Erythroblast (primary cell): ENCODE measurements around the gene NEIL3.
A peak's percentile ranks its signal among the peaks of the same experiment; 100 is the strongest.

Experiments used
- DNase-seq, 2 experiments: peaks; one replicate each; lab custom pipeline; 2025; lab: John Stamatoyannopoulos, UW
- GATA1 ChIP-seq: IDR thresholded peaks from 2 replicates; pipeline ENCODE4 v1.6.1; 2011; ENCODE audit warnings: low read depth, mild to moderate bottlenecking, control low read depth, low read length, moderate library complexity
- POLR2A ChIP-seq: IDR thresholded peaks from 2 replicates; pipeline ENCODE4 v1.6.1; 2011; ENCODE audit warnings: mild to moderate bottlenecking, low read length

The NEIL3 gene, protein sequence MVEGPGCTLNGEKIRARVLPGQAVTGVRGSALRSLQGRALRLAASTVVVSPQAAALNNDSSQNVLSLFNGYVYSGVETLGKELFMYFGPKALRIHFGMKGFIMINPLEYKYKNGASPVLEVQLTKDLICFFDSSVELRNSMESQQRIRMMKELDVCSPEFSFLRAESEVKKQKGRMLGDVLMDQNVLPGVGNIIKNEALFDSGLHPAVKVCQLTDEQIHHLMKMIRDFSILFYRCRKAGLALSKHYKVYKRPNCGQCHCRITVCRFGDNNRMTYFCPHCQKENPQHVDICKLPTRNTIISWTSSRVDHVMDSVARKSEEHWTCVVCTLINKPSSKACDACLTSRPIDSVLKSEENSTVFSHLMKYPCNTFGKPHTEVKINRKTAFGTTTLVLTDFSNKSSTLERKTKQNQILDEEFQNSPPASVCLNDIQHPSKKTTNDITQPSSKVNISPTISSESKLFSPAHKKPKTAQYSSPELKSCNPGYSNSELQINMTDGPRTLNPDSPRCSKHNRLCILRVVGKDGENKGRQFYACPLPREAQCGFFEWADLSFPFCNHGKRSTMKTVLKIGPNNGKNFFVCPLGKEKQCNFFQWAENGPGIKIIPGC

DNA sequence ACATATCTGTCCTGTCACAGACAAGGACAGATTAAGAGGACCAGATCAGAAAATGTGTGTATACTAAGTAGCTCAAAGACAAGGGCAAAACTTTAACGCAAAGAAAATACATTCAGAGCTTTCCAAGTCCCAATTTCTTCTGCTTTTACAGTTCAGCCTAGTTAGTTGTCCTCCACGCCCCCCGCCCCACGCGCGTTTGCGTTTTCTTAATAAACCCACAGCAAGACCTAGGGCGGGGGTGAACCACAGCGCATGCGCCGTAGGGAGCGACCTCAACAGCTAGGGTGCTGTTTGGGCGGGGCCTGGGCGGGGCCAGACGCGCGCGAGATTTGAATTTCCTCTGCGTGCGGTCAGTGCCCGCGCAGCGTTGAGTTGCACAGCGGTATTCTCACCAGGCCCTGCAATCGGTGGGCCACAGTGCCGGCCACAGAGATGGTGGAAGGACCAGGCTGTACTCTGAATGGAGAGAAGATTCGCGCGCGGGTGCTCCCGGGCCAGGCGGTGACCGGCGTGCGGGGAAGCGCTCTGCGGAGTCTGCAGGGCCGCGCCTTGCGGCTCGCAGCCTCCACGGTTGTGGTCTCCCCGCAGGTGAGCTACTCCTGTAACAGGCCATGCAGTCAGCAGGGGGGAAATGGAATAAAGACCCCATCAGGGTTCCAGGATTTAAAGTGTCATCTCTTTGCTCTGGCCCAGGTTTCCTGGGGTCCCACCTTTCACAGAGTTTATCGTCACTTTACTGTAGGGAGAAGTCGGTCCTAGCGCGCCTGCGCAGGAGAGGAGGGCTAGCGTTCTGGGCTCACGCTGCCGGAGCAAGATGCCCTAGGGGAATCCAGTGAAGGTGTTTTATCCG lies at the start of gene NEIL3:
Gene NEIL3 (plus strand): TSS at position 353 of the 850 bp plus-strand sequence. CDS start 80 bp downstream, at position 433.
- peak; percentile 94 to 95 for DNase-seq
- TF ChIP-seq POLR2A (peak; percentile 83), GATA1 (no peak)

DNA sequence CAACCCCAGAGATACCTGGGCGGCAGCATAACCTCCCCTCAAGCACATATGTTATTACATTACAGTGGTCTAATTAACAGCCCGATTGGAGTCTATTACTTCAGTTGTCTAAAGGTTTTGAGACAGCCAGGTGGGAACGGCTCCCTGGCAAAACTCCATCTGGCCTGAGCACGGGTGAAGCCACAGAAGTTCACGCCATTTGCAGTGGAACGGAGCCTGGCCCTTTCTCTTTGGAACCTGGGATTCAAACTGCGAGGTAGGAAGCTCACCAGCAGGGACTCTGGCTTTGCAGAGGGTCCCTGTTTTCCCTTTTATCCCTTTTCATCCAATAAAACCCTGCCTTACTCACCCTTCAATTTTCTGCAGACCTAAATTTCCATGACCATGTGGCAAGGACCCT lies 45.9 kb upstream of the NEIL3 start:
- TF ChIP-seq GATA1 (no peak), POLR2A (no peak)
- DNase-seq: no peak

DNA sequence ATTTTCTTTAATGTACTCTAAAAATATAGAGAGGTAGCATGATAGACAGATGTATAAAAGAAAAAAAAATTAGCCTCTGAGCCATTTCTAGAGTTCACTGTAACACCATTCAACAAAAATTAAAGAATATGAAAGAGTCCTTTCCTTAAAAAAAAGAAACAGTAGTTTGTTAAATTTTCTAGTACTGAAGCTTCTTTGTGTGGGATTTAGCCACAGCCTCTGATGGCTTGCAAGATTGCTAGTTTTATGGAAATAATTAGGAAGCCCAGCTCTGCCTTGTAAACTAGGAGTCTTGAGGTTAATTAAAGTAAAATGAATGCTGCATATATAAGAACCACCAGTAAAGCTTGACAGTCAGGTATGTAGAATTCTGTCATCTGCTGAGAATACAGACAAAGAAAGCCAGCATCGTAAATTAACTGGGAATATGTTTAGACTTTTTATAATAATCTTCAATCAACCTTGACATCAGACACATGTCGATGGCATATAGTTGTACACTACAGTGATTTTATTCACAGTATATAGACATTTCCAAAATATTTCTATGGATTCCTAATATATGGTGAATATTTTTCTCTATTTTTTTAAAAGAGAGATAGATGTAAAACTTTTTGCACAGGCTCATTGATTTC lies 44.8 kb upstream of the NEIL3 start:
- TF ChIP-seq GATA1: no peak
- no peak for TF ChIP-seq POLR2A
- no peak for DNase-seq

DNA sequence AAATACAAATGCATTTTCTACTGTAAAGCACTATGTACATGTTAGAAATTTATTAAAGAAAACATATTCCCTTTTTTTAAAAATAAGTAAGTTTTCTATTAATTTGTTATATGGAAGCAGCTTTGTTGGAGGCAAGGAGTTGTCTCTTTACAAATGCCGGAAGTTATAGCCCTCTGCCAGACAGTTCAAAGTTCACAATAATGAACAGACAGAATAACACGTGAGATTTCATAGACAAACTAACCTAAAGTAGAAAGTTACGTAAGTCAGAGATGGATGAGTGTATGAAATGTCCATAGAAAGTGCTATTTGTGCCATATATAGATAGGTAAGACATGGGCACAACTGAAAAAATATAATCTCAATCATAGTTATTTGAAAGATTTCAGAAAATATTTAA lies 43.9 kb upstream of the NEIL3 start:
- no peak for TF ChIP-seq POLR2A
- no peak for TF ChIP-seq GATA1
- no peak for DNase-seq

DNA sequence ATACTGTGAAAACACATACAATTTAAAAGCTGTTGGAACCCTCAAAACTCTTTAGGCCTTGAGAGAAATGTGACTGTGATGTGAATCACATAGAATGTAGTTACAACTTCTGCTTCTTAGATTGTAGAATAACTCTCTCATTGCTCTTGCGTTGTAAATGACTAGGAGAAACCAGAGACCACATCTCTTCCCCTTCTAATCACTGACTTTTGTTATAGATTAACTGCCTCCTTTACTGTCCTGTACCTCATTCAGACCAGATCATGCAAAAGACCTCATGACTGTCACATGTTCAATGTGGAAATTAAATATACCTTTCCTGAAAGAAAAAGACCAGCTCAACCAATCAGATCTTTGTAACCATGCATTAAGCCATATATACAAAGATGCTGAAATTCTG lies 43.2 kb upstream of the NEIL3 start:
- no peak for DNase-seq
- no peak for TF ChIP-seq GATA1
- no peak for TF ChIP-seq POLR2A

DNA sequence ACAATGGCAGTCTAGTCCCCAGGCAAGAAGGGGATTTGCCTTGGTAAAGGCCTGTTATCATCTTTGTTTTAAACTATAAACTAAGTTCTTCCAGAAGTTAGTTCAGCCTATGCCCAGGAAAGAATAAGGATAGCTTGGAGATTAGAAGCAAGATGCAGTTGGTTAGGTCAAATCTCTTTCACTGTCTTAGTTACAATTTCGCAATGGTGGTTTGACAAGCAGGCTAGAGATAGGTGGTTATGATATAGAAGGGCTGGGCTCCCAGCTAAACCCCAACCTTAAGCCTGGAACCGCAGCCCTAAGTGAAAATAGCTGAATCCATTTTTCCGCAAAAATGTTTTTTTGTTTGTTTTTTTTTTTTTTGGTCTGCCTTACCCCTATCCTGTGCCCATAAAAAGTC lies 41.8 kb upstream of the NEIL3 start:
- TF ChIP-seq POLR2A: no peak
- TF ChIP-seq GATA1: no peak
- no peak for DNase-seq

DNA sequence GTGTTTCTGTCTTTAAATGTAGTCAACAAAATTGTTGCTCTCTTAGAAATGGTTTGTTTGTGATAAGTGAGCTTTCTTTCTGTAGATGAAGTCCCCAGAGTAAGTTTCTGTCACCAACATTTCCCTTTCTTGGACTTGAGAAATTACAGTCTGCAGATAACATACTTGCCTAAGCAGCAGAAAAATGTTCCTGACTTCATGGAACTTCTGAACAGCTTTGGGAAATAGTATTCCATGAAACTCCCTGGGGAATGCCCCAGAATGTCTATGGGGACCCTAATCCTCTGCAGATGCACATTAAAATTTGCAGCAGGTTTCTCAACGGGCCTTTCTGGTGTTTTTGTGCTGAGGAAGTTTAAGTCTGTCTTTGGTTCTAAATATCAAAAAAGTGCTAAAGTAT lies 38.6 kb upstream of the NEIL3 start:
- no peak for TF ChIP-seq GATA1
- TF ChIP-seq POLR2A: no peak
- DNase-seq: no peak

DNA sequence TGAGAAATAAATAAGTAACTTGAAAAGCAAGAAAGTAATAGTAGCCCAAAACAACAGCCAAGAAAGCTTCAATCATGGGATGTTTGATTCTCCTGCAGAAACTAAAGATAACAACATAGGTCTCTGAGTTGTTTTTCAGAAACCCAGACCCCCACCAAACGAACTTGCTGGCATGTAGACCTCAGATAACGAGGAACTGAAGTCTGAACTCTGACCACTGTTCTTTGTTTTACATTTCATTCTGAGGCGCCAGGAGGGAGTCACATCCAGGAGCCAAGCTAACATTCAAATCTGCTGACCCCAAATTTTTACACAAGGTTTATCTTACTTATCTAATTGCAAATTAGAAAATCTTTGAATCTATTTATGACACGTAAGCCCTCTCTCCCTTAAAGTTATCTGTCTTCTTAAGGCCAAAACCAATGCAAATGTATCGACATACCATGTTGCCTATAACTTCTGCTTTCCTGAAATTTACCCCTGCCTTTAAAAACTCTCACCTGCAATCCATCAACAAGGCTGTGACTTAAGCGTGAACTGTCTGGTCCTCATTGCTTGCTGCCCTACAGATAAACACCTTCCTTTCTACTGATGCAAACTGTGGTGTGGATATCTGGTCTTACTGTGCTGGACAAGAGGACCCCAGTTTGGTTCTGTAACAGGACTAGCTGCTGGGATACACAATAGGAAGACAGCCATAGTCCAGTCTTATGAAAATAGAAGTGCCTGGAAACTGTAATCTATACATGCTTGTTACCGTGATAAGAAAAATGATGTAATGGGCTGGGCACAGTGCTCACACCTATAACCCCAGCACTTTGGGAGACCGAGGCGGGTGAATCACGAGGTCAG lies 37.5 kb upstream of the NEIL3 start:
- DNase-seq: no peak
- TF ChIP-seq POLR2A: no peak
- TF ChIP-seq GATA1: no peak

DNA sequence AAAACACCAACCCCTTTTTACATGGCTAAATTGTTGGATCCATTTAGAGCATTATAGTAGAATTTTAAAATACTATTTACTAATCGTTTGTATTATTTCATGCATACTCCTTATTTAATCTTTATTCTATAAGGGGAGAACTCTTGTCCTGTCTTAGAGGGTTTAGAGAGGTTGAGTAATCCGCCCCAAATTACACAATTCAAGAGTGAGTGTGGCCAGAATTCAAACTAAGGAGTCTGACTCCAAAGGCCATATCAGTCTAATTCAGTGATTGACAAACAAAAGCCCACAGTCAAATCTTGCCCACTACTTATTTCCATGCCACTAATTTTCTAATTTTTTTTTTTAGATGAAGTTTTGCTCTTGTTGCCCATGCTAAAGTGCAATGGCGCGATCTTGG lies 33.7 kb upstream of the NEIL3 start:
- no peak for DNase-seq
- TF ChIP-seq POLR2A (no peak), GATA1 (no peak)

DNA sequence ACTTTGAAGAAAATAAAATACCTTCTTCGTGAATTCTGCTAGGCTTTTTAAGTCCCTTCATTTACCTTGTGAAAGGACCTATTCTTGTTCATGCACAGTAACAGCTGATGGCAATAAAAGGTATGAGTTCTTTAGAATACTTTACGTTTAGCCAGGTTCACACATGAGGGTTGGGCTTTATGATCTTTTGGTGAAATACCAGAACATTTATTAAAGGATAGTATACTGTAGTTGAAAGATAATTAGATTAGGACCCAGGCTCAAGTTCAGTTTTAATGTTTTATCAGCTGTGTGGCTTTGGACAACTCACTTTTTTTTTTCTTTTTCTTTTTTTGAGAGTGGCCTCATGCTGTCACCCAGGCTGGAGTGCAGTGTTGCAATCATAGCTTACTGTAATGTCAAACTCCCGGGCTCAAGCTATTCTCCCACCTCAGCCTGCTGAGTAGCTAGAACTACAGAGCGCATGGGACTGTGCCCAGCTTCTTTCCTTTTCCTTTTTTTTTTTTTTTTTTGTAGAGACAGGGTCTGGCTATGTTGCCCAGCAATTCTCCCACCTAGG lies 28.2 kb upstream of the NEIL3 start:
- TF ChIP-seq GATA1 (no peak), POLR2A (no peak)

DNA sequence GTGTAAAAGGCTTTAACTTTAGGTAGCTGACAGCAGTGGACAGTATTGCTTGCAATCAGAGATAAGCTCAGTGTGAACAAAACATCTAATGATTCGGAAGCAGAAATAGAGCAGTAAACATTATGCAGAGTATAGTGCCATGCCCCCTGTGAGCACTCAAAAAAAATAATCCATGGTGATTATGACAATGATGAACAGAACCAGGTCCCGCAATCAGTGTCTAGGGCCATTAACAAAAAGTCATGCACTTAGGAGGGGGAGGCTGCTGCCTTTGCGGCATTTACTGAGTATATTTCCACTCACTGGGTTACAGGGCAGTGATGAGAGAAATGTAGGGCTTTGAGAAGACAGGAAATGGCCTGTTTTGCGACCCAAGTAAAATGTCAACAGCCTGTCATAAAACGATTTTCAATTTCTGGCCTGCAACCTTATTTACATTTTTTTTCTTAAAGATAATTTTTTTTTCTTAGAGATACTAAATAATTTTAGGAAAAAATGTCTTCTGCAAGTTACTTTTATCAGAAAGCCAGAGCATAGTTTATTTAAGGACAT lies 27.3 kb upstream of the NEIL3 start:
- no peak for DNase-seq
- TF ChIP-seq GATA1 (no peak), POLR2A (no peak)

More for the DNA sequence above, 28.2 kb upstream of the NEIL3 start:
- DNase-seq: no peak

DNA sequence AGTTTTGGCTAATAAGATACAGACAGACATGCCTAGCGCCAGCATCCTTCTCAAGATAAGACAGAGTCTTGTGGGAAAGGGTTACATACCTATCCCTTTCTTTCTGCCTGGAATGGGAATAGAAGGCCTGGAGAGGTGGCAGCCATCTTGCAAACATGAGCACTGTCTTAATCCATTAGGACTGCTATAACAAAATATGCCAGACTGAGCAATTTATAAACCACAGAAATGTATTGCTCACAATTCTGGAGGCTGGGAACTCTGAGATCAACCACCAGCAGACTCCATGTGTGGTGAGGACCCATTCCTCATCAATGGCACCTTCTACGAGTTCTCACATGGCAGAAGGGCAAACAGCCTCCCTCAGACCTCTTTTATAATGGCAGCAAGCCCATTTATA lies 26.5 kb upstream of the NEIL3 start:
- TF ChIP-seq GATA1 (no peak), POLR2A (no peak)
- no peak for DNase-seq

DNA sequence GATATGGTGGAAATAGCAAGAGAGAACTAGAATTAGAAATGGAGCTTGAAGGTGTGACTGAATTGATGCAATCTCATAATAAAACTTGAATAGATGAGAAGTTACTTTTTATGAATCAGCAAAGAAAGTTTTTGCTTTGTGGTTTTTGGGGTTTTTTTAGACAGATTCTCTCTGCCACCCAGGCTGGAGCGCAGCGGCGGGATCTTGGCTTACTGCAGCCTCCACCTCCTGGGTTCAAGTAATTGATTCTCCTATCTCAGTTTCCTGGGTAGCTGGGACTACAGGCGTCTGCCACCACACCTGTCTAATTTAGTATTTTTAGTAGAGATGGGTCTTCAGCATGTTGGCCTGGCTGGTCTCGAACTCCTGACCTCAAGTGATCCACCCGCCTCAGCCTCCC lies 23.7 kb upstream of the NEIL3 start:
- no peak for TF ChIP-seq POLR2A
- TF ChIP-seq GATA1: no peak

More for the DNA sequence above, 23.7 kb upstream of the NEIL3 start:
- DNase-seq: no peak
